Smooth muscle cell (in vitro differentiated cells): Measurements from ENCODE around the gene SKA1. TPM values are rescaled to one million over a fixed set of nuclear protein-coding genes. Genes with fewer than 3 reads are reported as not detected.

Experiments used
- DNase-seq: peaks from one replicate; lab custom pipeline; 2025; ENCODE audit not compliant: unreplicated experiment; lab: John Stamatoyannopoulos, UW
- H2AFZ ChIP-seq: fragments of 200-600 bp; sonication (generic); 2 replicates; pipeline ENCODE4 v1.6.0; 2016; ENCODE audit warnings: antibody characterized with exemption, low read depth, mild to moderate bottlenecking
- H3F3A ChIP-seq: fragments of 200-600 bp; sonication (generic); 2 replicates; pipeline ENCODE4 v1.6.0; 2017; ENCODE audit warnings: antibody characterized with exemption, low read depth
- H3K27ac ChIP-seq: fragments of 200-600 bp; sonication (generic); 2 replicates; pipeline ENCODE4 v1.5.1; 2016; ENCODE audit warnings: low read depth, mild to moderate bottlenecking
- H3K27me3 ChIP-seq: fragments of 200-600 bp; sonication (generic); 2 replicates; pipeline ENCODE4 v1.6.1; 2016; ENCODE audit warnings: low read depth, mild to moderate bottlenecking
- H3K36me3 ChIP-seq: fragments of 200-600 bp; sonication (generic); 2 replicates; pipeline ENCODE4 v1.5.1; 2016; ENCODE audit warnings: low read depth
- H3K4me1 ChIP-seq: fragments of 200-600 bp; sonication (generic); 2 replicates; pipeline ENCODE4 v1.5.1; 2016; ENCODE audit warnings: low read depth
- H3K4me2 ChIP-seq: fragments of 200-600 bp; sonication (generic); 2 replicates; pipeline ENCODE4 v1.6.0; 2016; ENCODE audit warnings: mild to moderate bottlenecking
- H3K4me3 ChIP-seq: fragments of 200-600 bp; sonication (generic); 2 replicates; pipeline ENCODE4 v1.5.1; 2016; ENCODE audit warnings: mild to moderate bottlenecking
- H3K79me2 ChIP-seq: fragments of 200-600 bp; sonication (generic); 2 replicates; pipeline ENCODE4 v1.6.0; 2016; ENCODE audit warnings: low read depth, mild to moderate bottlenecking
- H3K9ac ChIP-seq: fragments of 200-600 bp; sonication (generic); 2 replicates; pipeline ENCODE4 v1.6.0; 2016; ENCODE audit warnings: low read depth
- H3K9me3 ChIP-seq: fragments of 200-600 bp; sonication (generic); replicated peaks from 2 replicates; pipeline ENCODE4 v1.5.1; 2016; ENCODE audit warnings: low read depth
- H4K20me1 ChIP-seq: fragments of 200-600 bp; sonication (generic); 2 replicates; pipeline ENCODE4 v1.6.0; 2016; ENCODE audit warnings: low read depth
- CTCF ChIP-seq: fragments of 200-600 bp; sonication (generic); IDR thresholded peaks from 2 replicates; pipeline ENCODE4 v1.5.1; 2017; ENCODE audit warnings: borderline replicate concordance, mild to moderate bottlenecking, antibody characterized with exemption; ENCODE audit not compliant: insufficient read depth, poor library complexity, severe bottlenecking
- WGBS: methylation state at CpG from one replicate; pipeline ENCODE4 v1.1.7; 2016; ENCODE audit warnings: low lambda C conversion rate; 5-methylcytosine and 5-hydroxymethylcytosine counted together
- polyA plus RNA-seq: library from polyadenylated mRNA; unstranded; fragments of >200 nt; fragmentation: Nextera tagmentation; extraction: Ambion mirVana; gene quantifications from 2 replicates; pipeline ENCODE4 v1.2.1, GENCODE V29; 2016
- total RNA-seq: library from RNA; depleted of rRNA; stranded (reverse); fragments of >200 nt; gene quantifications from 2 replicates; pipeline ENCODE4 v1.2.3, GENCODE V29; 2014

SKA1 gene
- total and polyA plus RNA-seq, 2 experiments from 2014 or later, result 5.8 to 7.8 TPM

GRCh38 chr18:50340078-50340477 lies 34.8 kb upstream of the SKA1 start:
- Histone ChIP-seq H3K9me3 (no peaks in the 10 kb centered on the region), H4K20me1 (no peaks in the 10 kb centered on the region), H3K27me3 (no peaks in the 10 kb centered on the region), H3K4me3 (no peak overlapping the region), H3K4me2 (no peak overlapping the region), H3K9ac (no peak overlapping the region), H3K27ac (no peak overlapping the region), H3K36me3 (no peaks in the 10 kb centered on the region), H2AFZ (no peak overlapping the region), H3K79me2 (no peaks in the 10 kb centered on the region), H3K4me1 (peaks cover 31% of the 10 kb centered on the region), H3F3A (no peaks in the 10 kb centered on the region)
- DNase-seq, result no peak
- no peak for TF ChIP-seq CTCF
- WGBS, result 90% methylated on average over 24 of the region's 24 CpGs

- no peak overlapping the region for H3K4me2 ChIP-seq
- H3K36me3 ChIP-seq, result no peaks in the 10 kb centered on the region
- H3K4me3 ChIP-seq, result no peak overlapping the region
- DNase-seq, result no peak
- H3F3A ChIP-seq, result no peaks in the 10 kb centered on the region
- no peaks in the 10 kb centered on the region for H4K20me1 ChIP-seq
- no peak overlapping the region for H2AFZ ChIP-seq
- TF ChIP-seq CTCF, result no peak
- WGBS, result 75% methylated on average over 2 of the region's 2 CpGs
- no peaks in the 10 kb centered on the region for H3K9me3 ChIP-seq
- H3K9ac ChIP-seq, result no peak overlapping the region
- no peak overlapping the region for H3K27ac ChIP-seq
- H3K27me3 ChIP-seq, result no peaks in the 10 kb centered on the region
- H3K79me2 ChIP-seq, result no peaks in the 10 kb centered on the region
- peaks cover 26% of the 10 kb centered on the region for H3K4me1 ChIP-seq
Observed at GRCh38 chr18:50341443-50341842, 33.4 kb upstream of the SKA1 start.

GRCh38 chr18:50350699-50351098 lies 24.1 kb upstream of the SKA1 start:
- Histone ChIP-seq H3K27me3 (no peaks in the 10 kb centered on the region), H3K9me3 (no peaks in the 10 kb centered on the region), H3K4me1 (no peaks in the 10 kb centered on the region), H3K79me2 (no peaks in the 10 kb centered on the region), H3K27ac (no peak overlapping the region), H4K20me1 (no peaks in the 10 kb centered on the region), H3F3A (no peaks in the 10 kb centered on the region), H3K36me3 (no peaks in the 10 kb centered on the region), H3K4me3 (no peak overlapping the region), H3K9ac (no peak overlapping the region), H3K4me2 (no peak overlapping the region), H2AFZ (no peak overlapping the region)
- 95% methylated on average over 2 of the region's 2 CpGs for WGBS
- no peak for DNase-seq
- no peak for TF ChIP-seq CTCF
